ENCODE results near the gene NUP188. TPM values are rescaled to one million over a fixed set of nuclear protein-coding genes. Genes with fewer than 3 reads are reported as not detected.
"Not testable (repeated sequence)": the region's sequence is repeated elsewhere in the genome, so short reads cannot be mapped to it uniquely, and the experiment has no call there.

NUP188 gene
- polyA plus RNA-seq, 1 experiment, result 49.2 TPM

DNA sequence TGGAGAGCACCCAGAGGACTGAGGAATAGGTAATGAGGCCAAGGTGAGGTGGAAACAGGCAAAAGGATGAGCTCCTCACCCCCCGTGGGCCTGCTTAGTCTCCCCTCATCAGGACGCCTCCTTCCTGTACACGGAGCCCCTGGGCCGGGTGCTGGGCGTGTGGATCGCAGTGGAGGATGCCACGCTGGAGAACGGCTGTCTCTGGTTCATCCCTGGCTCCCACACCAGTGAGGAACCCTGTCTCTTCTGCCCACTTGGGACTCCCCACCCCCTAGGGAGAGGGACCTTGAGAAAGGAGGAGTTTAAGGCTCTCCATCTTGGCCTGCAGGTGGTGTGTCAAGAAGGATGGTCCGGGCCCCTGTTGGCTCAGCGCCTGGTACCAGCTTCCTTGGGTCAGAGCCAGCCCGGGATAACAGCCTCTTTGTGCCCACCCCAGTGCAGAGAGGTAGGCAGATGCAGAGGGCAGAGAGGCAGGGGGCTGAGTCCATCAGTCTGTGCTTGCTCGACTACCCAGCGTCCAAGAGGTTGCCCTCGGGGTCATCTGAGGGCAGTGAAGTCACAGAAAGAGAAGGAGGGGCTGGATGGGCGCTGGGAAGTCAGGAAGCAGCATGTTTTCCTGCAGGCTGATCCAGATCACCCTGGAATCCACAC lies 7.1 kb upstream of the NUP188 start:
- Histone ChIP-seq H3K4me3 (ENCODE audit: low read depth, low read length) (no peak overlapping the region), H3K27me3 (ENCODE audit: control insufficient read depth, insufficient read depth, low read length) (no peaks in the 10 kb centered on the region), H3K36me3 (ENCODE audit: control insufficient read depth, insufficient read depth, low read length) (no peaks in the 10 kb centered on the region; the same call in 1 of the 2 replicates)
- CTCF ChIA-PET, result no interaction called here
- DNase-seq (ENCODE audit: low read depth), result no peak
- POLR2A ChIA-PET, result no interaction called here
- no peak for TF ChIP-seq CTCF (IDR thresholded peaks at IDR 0.05; ENCODE audit: insufficient read depth, low read depth, low read length)

GRCh38 chr9:128940946-128941755 lies 6.3 kb upstream of the NUP188 start:
- ChIA-PET CTCF (interaction anchor here (3.0 kb wide), 1 partner anchor 13 kb away, joined by 15 read pairs; no protein-coding TSS in a partner anchor), POLR2A (no interaction called here)
- Histone ChIP-seq H3K36me3 (ENCODE audit: control insufficient read depth, insufficient read depth, low read length) (no peaks in the 10 kb centered on the region; the same call in 1 of the 2 replicates), H3K27me3 (ENCODE audit: control insufficient read depth, insufficient read depth, low read length) (no peaks in the 10 kb centered on the region), H3K4me3 (ENCODE audit: low read depth, low read length) (no peak overlapping the region)
- TF ChIP-seq CTCF (IDR thresholded peaks at IDR 0.05; ENCODE audit: insufficient read depth, low read depth, low read length), result no peak
- no peak for DNase-seq (ENCODE audit: low read depth)

GRCh38 chr9:128943832-128944620 lies 3.5 kb upstream of the NUP188 start:
- ChIA-PET CTCF (interaction anchor here (1.7 to 3.0 kb wide), 2 partner anchors 16 kb away, joined by 6 to 15 read pairs; no protein-coding TSS in a partner anchor), POLR2A (no interaction called here)
- Histone ChIP-seq H3K27me3 (ENCODE audit: control insufficient read depth, insufficient read depth, low read length) (no peaks in the 10 kb centered on the region), H3K36me3 (ENCODE audit: control insufficient read depth, insufficient read depth, low read length) (no peaks in the 10 kb centered on the region), H3K4me3 (ENCODE audit: low read depth, low read length) (no peak overlapping the region)
- TF ChIP-seq CTCF (IDR thresholded peaks at IDR 0.05; ENCODE audit: insufficient read depth, low read depth, low read length), result no peak
- DNase-seq (ENCODE audit: low read depth), result no peak

- POLR2A ChIA-PET; H3K36me3 ChIP-seq (ENCODE audit: control insufficient read depth, insufficient read depth, low read length): not testable (repeated sequence)
- CTCF ChIA-PET, result interaction anchor here (1.7 kb wide), 1 partner anchor 17 kb away, joined by 6 read pairs; no protein-coding TSS in a partner anchor
Observed at GRCh38 chr9:128944966-128945365, 2.5 kb upstream of the NUP188 start.

DNA sequence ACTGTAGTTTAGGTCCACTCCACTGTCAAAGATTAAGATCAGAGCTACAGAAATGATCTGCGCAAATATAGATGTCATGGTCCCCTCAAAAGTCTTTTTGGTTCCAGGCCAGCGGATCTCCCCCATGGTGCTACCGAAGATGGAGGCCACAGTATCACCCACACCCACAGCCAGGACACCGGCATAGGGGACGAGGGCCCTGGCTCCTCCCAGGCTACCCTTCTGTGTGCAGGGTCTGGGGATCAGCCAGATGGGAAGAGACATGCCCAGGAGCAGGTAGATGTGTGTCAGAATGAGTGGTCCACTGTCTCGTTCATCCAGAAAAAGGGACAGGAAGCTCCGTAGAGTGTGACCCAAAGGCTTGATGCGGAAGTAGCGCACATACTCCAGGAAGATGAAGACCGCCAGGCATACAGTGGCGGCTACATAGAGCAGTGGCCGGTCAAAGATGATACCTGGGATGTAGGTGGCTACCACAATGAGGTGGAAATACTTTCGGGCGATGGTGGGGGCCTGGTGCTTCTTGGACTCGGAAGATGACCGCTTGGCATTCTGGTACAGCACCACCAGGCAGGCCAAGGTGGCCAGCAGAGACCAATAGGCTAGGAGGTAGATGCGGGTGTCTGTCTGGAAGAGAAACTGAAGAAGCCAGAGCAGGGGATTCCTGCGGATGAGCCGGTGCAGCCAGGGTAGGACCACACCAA lies 1.5 kb upstream of the NUP188 start:
- H3K27me3 ChIP-seq (ENCODE audit: control insufficient read depth, insufficient read depth, low read length), result no peaks in the 10 kb centered on the region
- CTCF ChIA-PET, result interaction anchor here (1.7 kb wide), 1 partner anchor 18 kb away, joined by 6 read pairs; no protein-coding TSS in a partner anchor
- POLR2A ChIA-PET, result no interaction called here
- no peaks in the 10 kb centered on the region for H3K36me3 ChIP-seq (ENCODE audit: control insufficient read depth, insufficient read depth, low read length)
- no peak overlapping the region for H3K4me3 ChIP-seq (ENCODE audit: low read depth, low read length)
- no peak for TF ChIP-seq CTCF (IDR thresholded peaks at IDR 0.05; ENCODE audit: insufficient read depth, low read depth, low read length)
- no peak for DNase-seq (ENCODE audit: low read depth)

More at GRCh38 chr9:128944966-128945365, 2.5 kb upstream of the NUP188 start:
- not testable (repeated sequence) for H3K27me3 ChIP-seq (ENCODE audit: control insufficient read depth, insufficient read depth, low read length); DNase-seq (ENCODE audit: low read depth); H3K4me3 ChIP-seq (ENCODE audit: low read depth, low read length)

Measured in BJ (cell line).